OCI-LY7 (cell line): Measurements from ENCODE around the gene SCAND1. TPM values are rescaled to one million over a fixed set of nuclear protein-coding genes. Genes with fewer than 3 reads are reported as not detected.

Source experiments
- BruUV-seq: library from RNA; stranded (reverse); fragments of 400-500 nt; replicated peaks from 2 replicates; lab custom pipeline; 2021; lab: Mats Ljungman, UMichigan
- CTCF ChIA-PET: fragments of 300-600 bp; sonication (Branson Sonifier 250); formaldehyde crosslinking; loops from one replicate; lab custom pipeline; 2022; ENCODE audit warnings: antibody characterized with exemption; ENCODE audit not compliant: unreplicated experiment; lab: Charles Lee
- POLR2A ChIA-PET: fragments of 300-600 bp; sonication (Branson Sonifier 250); formaldehyde crosslinking; loops from one replicate; lab custom pipeline; 2022; ENCODE audit warnings: antibody characterized with exemption; lab: Charles Lee
- DNase-seq: peaks from one replicate; pipeline ENCODE4 v3.0.0-alpha.2; 2015; ENCODE audit warnings: low spot score
- H2AFZ ChIP-seq: fragments of 200-600 bp; sonication (generic), shearing (Covaris generic); 2 replicates; pipeline ENCODE4 v1.6.1; 2014; ENCODE audit warnings: mild to moderate bottlenecking, antibody characterized with exemption, low read length, moderate library complexity
- H3K27ac ChIP-seq: fragments of 200-600 bp; sonication (generic); 2 replicates; pipeline ENCODE4 v1.5.1; 2014; ENCODE audit warnings: mixed run types, low read depth, mild to moderate bottlenecking, moderate library complexity, low read length, inconsistent platforms; ENCODE audit not compliant: poor library complexity, severe bottlenecking
- H3K36me3 ChIP-seq: fragments of 200-600 bp; sonication (generic); 2 replicates; pipeline ENCODE4 v1.6.1; 2014; ENCODE audit warnings: mild to moderate bottlenecking, antibody characterized with exemption, low read length, moderate library complexity, mixed read lengths; ENCODE audit not compliant: insufficient read depth
- H3K4me1 ChIP-seq: fragments of 200-600 bp; sonication (generic); 2 replicates; pipeline ENCODE4 v1.5.1; 2014; ENCODE audit warnings: mild to moderate bottlenecking, low read length; ENCODE audit not compliant: insufficient read depth, poor library complexity, severe bottlenecking
- H3K4me2 ChIP-seq: fragments of 200-600 bp; sonication (generic); 2 replicates; pipeline ENCODE4 v1.6.1; 2014; ENCODE audit warnings: mild to moderate bottlenecking, low read length
- H3K4me3 ChIP-seq: fragments of 200-600 bp; sonication (generic); 2 replicates; pipeline ENCODE4 v1.5.1; 2014; ENCODE audit warnings: mild to moderate bottlenecking, low read depth, low read length; ENCODE audit not compliant: poor library complexity, severe bottlenecking
- H3K79me2 ChIP-seq: fragments of 200-600 bp; sonication (generic); 2 replicates; pipeline ENCODE4 v1.6.1; 2016; ENCODE audit warnings: low read depth, mild to moderate bottlenecking, low read length, moderate library complexity, mixed read lengths; ENCODE audit not compliant: insufficient read depth
- H3K9me2 ChIP-seq: fragments of 200-600 bp; sonication (generic); 2 replicates; pipeline ENCODE4 v1.6.1; 2016; ENCODE audit warnings: mild to moderate bottlenecking, low read length, mixed read lengths; ENCODE audit not compliant: insufficient read depth
- H3K9me3 ChIP-seq: fragments of 200-600 bp; sonication (generic); 2 replicates; pipeline ENCODE4 v1.6.1; 2014; ENCODE audit warnings: mild to moderate bottlenecking, mixed run types, low read length, mixed read lengths
- H4K20me1 ChIP-seq: fragments of 200-600 bp; sonication (generic); 2 replicates; pipeline ENCODE4 v1.6.1; 2014; ENCODE audit warnings: mild to moderate bottlenecking, antibody characterized with exemption, low read length, moderate library complexity, mixed read lengths; ENCODE audit not compliant: insufficient read depth
- CTCF ChIP-seq: fragments of 200-600 bp; sonication (generic); conservative IDR thresholded peaks from 2 replicates; pipeline ENCODE4 v1.5.1; 2014; ENCODE audit warnings: mild to moderate bottlenecking, antibody characterized with exemption, low read length, moderate library complexity, mixed read lengths
- EZH2phosphoT487 ChIP-seq: fragments of 200-600 bp; sonication (generic); IDR thresholded peaks from 2 replicates; pipeline ENCODE4 v1.6.1; 2018; ENCODE audit warnings: low read depth, borderline replicate concordance, mild to moderate bottlenecking, mixed run types, antibody characterized with exemption, low read length, moderate library complexity, mixed read lengths
- intact Hi-C: fragments of 100-400 bp; cut with micrococcal nuclease; formaldehyde crosslinking; loops from one replicate; pipeline ENCODE4 v1.10.0; 2022; ENCODE audit not compliant: unreplicated experiment
- total RNA-seq, 2 experiments: library from RNA; depleted of rRNA in 1 of 2; stranded (reverse); fragments of >200 nt in 1 of 2; shearing (Covaris generic) in 1 of 2; gene quantifications; 2 replicates each; pipeline ENCODE4 v1.2.3, GENCODE V29; 2014 to 2022

Gene SCAND1
- total RNA-seq, 2 experiments from 2014 or later = 75.6 to 97.6 TPM

GRCh38 chr20:35950093-35950492 lies 4.2 kb downstream of the SCAND1 start:
- POLR2A ChIA-PET = no interaction called here
- Histone ChIP-seq H3K36me3 (peaks cover 45% of the 10 kb centered on the region), H3K4me3 (no peak overlapping the region), H3K4me1 (peaks cover 17% of the 10 kb centered on the region), H3K4me2 (no peak overlapping the region), H2AFZ (no peak overlapping the region), H3K27ac (no peak overlapping the region), H3K79me2 (peaks cover 27% of the 10 kb centered on the region), H3K9me2 (no peaks in the 10 kb centered on the region), H4K20me1 (peaks cover 9% of the 10 kb centered on the region; the same call in 1 of the 2 replicates), H3K9me3 (no peaks in the 10 kb centered on the region)
- no peak for DNase-seq
- CTCF ChIA-PET = no interaction called here
- intact Hi-C loops = loop anchor here (5.0 kb wide), 1 partner anchor 208 kb away; the partner anchor contains the start of gene RBM39
- no TSS peak for BruUV-seq
- TF ChIP-seq EZH2phosphoT487 (no peak), CTCF (no peak)

GRCh38 chr20:35947907-35948306 lies 6.4 kb downstream of the SCAND1 start:
- intact Hi-C loops = no loop called here
- POLR2A ChIA-PET = no interaction called here
- Histone ChIP-seq H3K4me2 (no peak overlapping the region), H3K4me1 (peaks cover 15% of the 10 kb centered on the region), H4K20me1 (peaks cover 4% of the 10 kb centered on the region; the same call in 1 of the 2 replicates), H3K36me3 (peaks cover 50% of the 10 kb centered on the region), H3K27ac (no peak overlapping the region), H3K9me3 (no peaks in the 10 kb centered on the region), H3K4me3 (no peak overlapping the region), H2AFZ (no peak overlapping the region), H3K9me2 (no peaks in the 10 kb centered on the region), H3K79me2 (peaks cover 20% of the 10 kb centered on the region)
- CTCF ChIA-PET = interaction anchor here (0.5 to 0.6 kb wide), 3 partner anchors 17 to 249 kb away, joined by 3 to 5 read pairs (median 3); partner anchors contain the start of genes NFS1 and ROMO1
- TF ChIP-seq CTCF = no peak
- TF ChIP-seq EZH2phosphoT487 = no peak
- DNase-seq = no peak
- BruUV-seq = no TSS peak

GRCh38 chr20:35947489-35947888 lies 6.8 kb downstream of the SCAND1 start:
- peak; percentile 67 for DNase-seq
- no peak overlapping the region for H3K27ac ChIP-seq
- CTCF ChIA-PET = interaction anchor here (0.5 to 0.6 kb wide), 4 partner anchors 17 to 248 kb away, joined by 3 to 5 read pairs (median 3); partner anchors contain the start of genes NFS1 and ROMO1
- no TSS peak for BruUV-seq
- peaks cover 16% of the 10 kb centered on the region for H3K79me2 ChIP-seq
- peaks cover under 1% of the 10 kb centered on the region; the same call in 1 of the 2 replicates for H4K20me1 ChIP-seq
- no peaks in the 10 kb centered on the region for H3K9me2 ChIP-seq
- H3K4me1 ChIP-seq = peaks cover 12% of the 10 kb centered on the region
- intact Hi-C loops = no loop called here
- POLR2A ChIA-PET = no interaction called here
- TF ChIP-seq CTCF = peak; percentile 82
- TF ChIP-seq EZH2phosphoT487 = no peak
- H3K4me3 ChIP-seq = no peak overlapping the region
- no peak overlapping the region for H3K4me2 ChIP-seq
- no peak overlapping the region for H2AFZ ChIP-seq
- H3K9me3 ChIP-seq = no peaks in the 10 kb centered on the region
- H3K36me3 ChIP-seq = peaks cover 46% of the 10 kb centered on the region
